Activated CD8-positive, alpha-beta memory T cell treated with anti-CD3 and anti-CD28 coated beads for 24 hours (primary cell): Measurements from ENCODE around the gene SOD2.
A peak's percentile ranks its signal among the peaks of the same experiment; 100 is the strongest.
"Not testable (repeated sequence)": the region's sequence is repeated elsewhere in the genome, so short reads cannot be mapped to it uniquely, and the experiment has no call there.

ENCODE experiments used
- DNase-seq: peaks from one replicate; pipeline ENCODE4 v3.0.0-alpha.2; 2020

Gene SOD2

GRCh38 chr6:159715605-159716004 lies 22.6 kb upstream of the SOD2 start:
- DNase-seq = no peak

DNA sequence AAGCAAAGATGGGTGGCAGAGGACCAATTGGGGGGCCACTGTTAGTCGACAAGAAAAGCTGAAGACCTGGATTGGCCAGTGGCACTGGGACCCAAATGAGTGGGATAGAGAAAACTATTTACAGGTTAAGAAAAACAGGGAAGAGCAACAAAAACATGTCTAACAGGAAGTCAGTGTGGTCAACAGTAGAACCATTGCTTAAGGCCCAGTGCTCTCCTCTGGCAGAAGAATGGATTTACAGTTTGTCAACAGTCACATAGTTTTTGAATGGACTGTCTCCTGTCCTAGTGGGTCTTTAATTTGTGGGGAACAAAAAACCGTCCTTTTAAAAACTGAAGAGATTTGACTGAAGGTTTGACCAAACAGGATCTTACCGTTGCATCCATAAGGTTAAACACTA lies 22.1 kb upstream of the SOD2 start:
- no peak for DNase-seq

GRCh38 chr6:159714404-159714803 lies 21.4 kb upstream of the SOD2 start:
- DNase-seq = no peak

DNA sequence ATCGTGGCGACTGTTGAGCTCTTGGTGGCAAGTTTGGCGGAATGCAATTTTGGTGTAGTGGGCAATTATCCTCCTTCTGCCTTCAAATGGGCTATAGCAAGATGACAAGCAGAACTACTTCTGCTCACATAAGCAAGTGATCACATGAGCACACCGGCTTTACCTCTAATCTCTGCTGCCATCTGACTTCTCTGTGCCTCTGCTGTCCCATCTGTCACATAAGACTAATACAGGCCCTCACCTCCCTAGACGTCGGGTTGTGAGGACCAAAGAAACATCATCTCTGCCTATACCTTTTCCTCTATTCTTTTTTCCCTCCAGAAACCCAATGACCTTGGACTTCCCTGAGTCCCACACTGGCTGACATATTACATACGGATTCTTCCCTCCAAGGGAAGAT lies 20.9 kb upstream of the SOD2 start:
- no peak for DNase-seq

DNA sequence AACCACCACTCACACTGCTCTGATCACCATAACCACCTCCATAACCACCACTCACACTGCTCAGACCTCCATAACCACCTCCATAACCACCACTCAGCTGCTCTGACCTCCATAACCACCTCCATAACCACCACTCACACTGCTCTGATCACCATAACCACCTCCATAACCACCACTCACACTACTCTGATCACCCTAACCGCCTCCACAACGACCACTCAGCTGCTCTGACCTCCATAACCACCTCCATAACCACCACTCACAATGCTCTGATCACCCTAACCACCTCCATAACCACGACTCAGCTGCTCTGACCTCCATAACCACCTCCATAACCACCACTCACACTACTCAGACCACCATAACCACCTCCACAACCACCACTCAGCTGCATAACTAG lies 19.3 kb upstream of the SOD2 start:
- DNase-seq = not testable (repeated sequence)

GRCh38 chr6:159710603-159711002 lies 17.6 kb upstream of the SOD2 start:
- not testable (repeated sequence) for DNase-seq

- no peak for DNase-seq
These were observed 8.5 kb upstream of the SOD2 start for GRCh38 chr6:159701413-159701999.

- no peak for DNase-seq
These were observed 7.9 kb upstream of the SOD2 start for GRCh38 chr6:159700970-159701369.

GRCh38 chr6:159695984-159696383 lies 2.9 kb upstream of the SOD2 start:
- DNase-seq = no peak

DNA sequence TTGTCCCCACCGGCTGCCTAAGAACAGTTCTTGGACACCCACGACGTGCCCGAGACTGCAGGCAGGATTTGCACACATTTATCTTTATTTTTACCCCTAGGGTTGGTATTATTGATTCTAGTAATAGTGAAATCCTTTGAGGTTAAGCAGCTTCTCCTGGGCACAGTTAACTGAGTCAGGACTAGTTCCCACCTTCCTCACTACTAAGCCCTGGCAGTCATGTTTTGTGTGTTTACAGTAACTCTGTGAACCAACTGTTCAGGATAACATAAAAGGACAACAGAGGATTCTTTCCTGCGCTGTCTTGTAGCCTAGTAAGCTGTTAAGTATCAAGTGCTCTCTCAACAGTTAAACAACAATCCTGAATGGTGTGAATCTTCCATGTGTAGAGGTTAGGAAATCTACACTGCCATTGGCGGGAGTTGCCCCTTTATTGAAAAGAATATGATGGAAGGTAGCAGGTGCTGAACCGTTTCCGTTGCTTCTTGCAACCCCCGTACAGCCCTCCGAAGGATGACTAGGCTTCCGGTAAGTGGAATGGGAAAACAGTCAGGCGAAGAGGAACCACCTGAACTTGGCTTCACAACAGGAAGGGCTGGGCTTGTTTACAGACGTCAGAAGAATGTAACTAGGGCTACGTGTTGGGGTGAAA lies 979 bp upstream of the SOD2 start:
- DNase-seq = no peak

DNA sequence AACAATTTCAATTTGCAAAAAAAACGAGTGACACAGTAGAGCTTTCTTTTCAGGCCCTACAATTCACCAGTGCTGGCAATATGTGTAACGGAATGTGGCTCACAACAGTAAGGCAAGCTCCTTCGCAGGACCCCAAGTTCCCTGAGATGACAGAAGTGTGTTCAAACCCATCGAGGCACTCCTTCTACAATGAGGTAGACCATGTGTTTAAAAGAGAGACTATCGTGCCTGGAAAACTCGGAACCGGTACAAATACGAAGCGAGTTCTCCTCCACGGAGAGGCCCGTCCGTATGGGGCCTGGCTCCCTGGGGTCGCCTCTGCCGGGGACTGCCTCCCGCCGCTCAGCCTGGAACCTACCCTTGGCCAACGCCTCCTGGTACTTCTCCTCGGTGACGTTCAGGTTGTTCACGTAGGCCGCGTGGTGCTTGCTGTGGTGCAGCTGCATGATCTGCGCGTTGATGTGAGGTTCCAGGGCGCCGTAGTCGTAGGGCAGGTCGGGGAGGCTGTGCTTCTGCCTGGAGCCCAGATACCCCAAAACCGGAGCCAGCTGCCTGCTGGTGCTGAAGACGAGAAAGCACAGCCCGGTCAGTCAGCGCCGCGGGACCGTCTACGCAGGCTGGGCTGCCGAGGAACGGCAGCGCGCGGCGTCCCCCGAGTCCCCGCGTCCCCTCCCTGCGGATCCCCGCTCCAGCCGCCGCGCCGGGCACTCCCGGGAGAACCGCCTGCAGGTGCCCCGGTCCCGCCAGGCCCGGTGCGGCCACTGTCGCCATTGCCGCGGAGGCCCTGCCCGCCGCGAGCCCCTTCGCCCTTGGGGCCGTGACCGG lies 526 bp downstream of the SOD2 start:
- peak; percentile 82 for DNase-seq

DNA sequence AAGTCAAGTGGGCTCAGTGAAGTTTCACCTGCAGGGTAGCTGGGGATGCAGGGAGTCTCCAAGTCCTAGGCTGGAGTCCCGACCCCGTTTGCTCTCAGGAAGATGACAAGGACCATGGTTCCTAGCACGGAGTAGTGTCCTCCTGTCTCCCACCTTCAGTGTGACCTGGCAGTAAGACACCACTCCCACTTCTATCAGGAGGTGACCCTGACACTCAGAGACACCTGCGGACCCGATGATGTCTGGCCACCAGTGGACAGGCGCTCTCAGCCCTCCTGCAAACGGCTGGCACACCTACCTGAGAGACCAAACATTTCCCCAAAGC lies 1.1 kb downstream of the SOD2 start:
- peak; percentile 61 for DNase-seq

DNA sequence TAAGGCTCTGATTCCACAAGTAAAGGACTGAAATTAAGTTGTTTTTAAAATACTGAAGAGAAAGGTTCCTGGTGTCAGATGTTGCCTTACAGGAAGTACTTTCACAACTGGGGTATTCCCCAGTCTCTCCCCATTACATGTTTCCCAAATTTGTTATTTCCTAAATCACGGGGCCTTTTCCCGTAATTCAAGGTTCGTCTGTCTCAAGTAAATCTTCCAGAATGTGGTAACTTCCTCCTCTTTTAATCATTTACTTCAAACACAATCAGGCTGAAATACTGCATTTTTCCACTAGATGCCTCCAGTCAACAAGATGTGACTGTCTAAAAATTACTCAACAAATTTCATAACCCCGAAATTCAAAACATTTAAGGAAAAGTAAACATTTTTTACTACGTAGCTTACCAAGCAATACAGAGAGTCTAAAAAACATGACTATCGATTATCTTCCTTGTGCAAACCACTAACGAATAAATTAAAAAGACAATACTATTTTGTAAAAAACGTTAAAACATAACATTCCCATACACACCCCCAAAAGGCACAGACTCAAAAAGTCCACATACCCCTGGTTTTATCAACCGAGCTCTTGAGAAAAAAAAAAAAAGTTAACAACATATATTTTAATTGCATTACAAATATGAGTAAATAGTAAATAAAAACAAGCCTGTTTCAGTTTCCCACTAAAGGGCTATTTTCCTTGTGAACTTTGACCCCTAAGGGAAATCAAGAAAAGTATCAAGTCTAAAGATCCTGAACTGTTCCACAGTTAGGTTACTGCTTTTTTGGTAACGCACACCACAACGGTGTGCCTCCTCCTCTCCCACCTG lies 1.7 kb downstream of the SOD2 start:
- DNase-seq = no peak

DNA sequence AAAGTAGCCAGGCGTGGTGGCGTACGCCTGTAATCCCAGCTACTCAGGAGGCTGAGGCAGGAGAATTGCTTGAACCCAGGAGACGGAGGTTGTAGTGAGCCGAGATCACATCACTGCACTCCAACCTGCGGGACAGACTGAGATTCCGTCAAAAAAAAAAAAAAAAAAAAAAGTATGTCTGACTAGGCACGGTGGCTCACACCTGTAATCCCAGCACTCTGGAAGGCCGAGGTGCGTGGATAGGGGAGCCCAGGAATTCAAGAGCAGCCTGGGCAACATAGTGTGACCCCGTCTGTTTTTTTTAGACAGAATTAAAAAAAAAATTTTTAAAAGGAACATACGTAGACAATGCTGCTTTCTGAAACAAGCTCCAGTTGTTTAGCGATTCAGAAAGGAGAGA lies 2.9 kb downstream of the SOD2 start:
- not testable (repeated sequence) for DNase-seq

DNA sequence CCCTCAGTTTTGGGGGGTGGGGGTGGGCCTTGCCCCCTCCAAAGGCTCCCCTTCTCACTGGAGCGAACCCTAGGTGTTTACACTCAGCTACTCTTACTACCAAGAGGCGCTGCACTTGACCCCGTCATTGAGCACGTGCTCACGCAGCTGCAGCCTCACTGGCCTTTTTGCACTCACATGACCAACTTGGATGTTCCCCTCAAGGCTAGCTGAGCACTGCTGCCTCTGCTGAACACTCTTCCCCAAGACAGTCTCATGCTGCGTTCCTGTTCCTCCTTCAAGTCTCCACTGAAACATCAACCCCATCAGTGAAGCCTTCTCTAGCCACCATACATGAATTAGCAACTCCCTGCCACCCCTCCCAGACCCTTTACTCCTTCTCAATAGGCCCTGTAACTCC lies 4.0 kb downstream of the SOD2 start:
- DNase-seq = no peak

DNA sequence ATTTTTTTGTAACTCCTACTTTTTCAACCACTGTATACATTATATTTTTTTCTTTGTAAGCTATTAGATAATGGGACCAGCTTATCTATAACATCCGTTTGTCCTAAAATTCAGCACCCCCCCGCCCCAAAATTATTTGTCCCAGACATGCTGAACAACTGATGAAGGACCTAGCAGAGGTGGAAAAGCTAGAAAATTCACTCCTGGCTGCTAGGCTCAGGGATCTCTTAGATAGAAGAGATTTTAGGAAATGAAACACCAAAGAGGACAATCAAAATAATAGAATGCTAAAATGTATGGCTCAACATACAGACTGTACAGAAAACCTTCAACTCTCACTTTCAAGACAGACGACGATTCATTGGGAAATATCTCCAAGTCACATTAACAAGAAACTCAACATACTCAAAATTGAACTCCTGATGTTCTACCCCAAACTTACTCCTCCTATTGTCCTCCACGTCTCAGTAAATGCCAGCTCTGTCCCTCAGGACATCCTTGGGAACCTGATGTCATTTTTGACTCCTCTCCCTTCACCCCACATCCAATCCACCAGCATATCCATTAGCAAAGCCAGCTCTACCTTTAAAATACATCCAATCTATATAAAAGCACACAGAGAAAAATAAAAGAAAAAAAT lies 4.7 kb downstream of the SOD2 start:
- no peak for DNase-seq

GRCh38 chr6:159687341-159687740 lies 5.7 kb downstream of the SOD2 start:
- DNase-seq = no peak

- DNase-seq = no peak
These were observed 6.3 kb downstream of the SOD2 start for GRCh38 chr6:159686703-159687102.

GRCh38 chr6:159686040-159686439 lies 7.0 kb downstream of the SOD2 start:
- DNase-seq = no peak

DNA sequence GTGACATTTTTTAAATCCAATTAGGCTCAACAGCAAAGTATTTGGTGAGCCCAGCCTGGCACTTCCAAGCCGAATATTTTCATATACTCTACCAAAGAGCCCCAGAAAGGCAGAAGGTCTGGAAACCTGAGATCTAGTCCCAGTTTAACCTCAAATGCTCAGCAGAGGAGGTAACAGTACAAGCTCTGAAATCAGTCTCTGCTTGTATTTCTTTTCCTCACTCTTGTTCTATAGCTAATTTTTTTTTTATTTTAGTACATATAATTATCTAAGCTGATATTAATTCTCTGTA lies 9.1 kb downstream of the SOD2 start:
- no peak for DNase-seq

- no peak for DNase-seq
These were observed 10.2 kb downstream of the SOD2 start for GRCh38 chr6:159682810-159683209.

DNA sequence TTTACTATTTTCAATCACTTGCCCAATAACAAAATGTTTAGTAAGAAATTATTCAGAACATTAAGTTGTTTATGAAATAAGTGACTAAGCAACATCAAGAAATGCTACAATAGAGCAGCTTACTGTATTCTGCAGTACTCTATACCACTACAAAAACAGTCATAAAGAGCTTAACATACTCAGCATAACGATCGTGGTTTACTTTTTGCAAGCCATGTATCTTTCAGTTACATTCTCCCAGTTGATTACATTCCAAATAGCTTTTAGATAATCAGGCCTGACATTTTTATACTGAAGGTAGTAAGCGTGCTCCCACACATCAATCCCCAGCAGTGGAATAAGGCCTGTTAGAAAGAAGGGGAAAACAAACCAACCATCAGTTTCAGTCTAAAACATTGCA lies 10.7 kb downstream of the SOD2 start:
- no peak for DNase-seq

DNA sequence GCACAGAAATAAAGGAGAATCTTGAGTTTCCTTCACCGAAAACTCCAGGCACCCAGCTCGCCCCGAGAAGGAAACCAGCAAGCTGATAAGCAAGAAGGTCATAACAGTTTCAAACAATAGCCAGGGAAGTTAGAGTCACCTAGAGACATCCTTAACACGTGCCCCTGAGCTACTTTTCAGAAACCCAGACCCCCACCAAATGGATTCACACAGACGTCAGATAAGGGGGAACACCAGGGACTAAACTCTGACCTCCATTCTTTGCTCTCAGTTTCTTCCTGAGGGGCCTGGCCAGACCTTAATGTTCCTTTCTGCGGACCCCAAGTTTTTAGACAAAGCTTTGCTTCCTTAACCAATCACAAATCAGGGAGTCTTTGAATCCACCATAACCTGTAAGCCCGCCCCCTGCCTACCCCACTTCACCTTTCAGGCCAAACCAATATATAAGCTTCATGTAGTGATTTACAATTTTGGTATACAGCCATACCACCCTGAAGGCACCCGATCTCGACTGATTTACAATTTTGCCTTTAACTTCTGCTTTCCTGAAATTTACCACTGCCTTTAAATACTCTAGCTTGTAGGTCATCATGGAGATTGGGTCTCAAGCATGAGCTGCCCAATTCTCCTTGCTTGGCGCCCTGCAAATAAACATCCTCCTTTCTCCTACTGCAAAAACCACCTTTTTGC lies 11.7 kb downstream of the SOD2 start:
- DNase-seq = no peak
